GM12865 (cell line): ENCODE measurements around the gene SYNPO2.
"Not testable (repeated sequence)": the region's sequence is repeated elsewhere in the genome, so short reads cannot be mapped to it uniquely, and the experiment has no call there.

Source experiments
- DNase-seq: peaks from one replicate; pipeline ENCODE4 v3.0.0; 2010; ENCODE audit warnings: low read depth
- H3K4me3 ChIP-seq: 2 replicates; pipeline ENCODE4 v1.5.1; 2011; ENCODE audit warnings: mild to moderate bottlenecking, low read depth, low read length, control low read depth
- TF ChIP-seq, protein P1 (sequence below): IDR thresholded peaks from 2 replicates; pipeline ENCODE4 v1.5.1; 2011; ENCODE audit warnings: low read length, control low read depth, low read depth, inconsistent platforms; ENCODE audit not compliant: insufficient read depth; ENCODE audit errors: missing control alignments

The SYNPO2 gene

DNA sequence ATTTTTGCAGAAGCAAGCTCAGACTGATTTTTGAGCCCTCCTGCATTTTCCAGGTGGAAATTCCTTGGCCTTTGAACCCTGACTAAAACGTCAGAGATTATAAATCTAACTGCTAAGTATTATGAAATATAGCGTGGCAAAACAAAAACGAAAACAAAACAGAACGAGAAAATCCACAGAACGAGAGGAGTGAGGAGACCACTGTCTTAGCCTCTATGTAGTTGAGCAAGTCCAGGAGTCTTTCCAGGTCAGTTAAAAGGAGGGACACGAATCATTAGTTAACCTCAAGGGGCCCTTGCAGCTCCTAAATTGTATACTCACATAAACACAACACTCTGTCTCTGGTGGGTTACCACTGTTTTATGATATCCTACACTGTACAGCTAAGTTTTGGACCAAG, 80.2 kb downstream of the SYNPO2 start:
- no peak overlapping the region for H3K4me3 ChIP-seq
- no peak for DNase-seq
- TF ChIP-seq, protein P1, sequence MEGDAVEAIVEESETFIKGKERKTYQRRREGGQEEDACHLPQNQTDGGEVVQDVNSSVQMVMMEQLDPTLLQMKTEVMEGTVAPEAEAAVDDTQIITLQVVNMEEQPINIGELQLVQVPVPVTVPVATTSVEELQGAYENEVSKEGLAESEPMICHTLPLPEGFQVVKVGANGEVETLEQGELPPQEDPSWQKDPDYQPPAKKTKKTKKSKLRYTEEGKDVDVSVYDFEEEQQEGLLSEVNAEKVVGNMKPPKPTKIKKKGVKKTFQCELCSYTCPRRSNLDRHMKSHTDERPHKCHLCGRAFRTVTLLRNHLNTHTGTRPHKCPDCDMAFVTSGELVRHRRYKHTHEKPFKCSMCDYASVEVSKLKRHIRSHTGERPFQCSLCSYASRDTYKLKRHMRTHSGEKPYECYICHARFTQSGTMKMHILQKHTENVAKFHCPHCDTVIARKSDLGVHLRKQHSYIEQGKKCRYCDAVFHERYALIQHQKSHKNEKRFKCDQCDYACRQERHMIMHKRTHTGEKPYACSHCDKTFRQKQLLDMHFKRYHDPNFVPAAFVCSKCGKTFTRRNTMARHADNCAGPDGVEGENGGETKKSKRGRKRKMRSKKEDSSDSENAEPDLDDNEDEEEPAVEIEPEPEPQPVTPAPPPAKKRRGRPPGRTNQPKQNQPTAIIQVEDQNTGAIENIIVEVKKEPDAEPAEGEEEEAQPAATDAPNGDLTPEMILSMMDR, result no peak

DNA sequence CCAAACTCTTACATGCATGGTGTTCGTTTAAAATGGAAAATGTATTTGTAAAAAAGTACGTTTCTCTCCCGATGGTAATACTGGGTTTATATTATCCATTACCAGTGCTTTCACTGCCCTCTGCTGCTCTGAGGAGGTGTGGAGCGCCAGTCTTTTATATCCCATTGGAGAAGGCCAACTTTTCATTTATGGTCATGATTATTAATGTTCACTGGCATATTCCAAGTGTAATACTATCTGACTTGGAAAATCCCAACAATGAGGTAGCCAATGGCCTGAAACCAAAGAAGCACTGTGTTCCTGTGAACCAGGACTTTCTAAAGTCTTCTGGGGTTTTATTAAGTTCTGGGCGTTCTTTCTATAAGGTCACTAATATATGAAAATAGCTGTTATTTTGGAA, 80.7 kb downstream of the SYNPO2 start:
- no peak overlapping the region for H3K4me3 ChIP-seq
- DNase-seq, result peak; percentile 18
- TF ChIP-seq, protein P1, result peak; percentile 27

DNA sequence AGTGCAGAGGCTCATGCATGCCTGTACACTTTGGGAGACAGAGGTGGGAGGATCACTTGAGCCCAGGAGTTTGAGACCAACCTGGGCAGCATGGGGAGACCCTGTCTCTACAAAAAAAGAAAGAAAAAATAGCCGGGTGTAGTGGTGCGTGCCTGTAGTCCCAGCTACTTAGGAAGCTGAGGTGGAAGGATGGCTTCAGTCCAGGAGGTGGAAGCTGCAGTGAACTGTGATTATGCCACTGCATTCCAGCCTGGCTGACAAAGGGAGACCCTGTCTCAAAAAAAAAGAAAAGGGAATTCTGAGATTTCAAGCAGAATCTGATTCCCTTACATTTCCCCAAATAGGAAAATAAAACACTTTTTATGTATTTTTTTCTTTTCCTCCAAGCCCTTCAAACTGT, 83.5 kb downstream of the SYNPO2 start:
- TF ChIP-seq, protein P1, result no peak
- no peak overlapping the region for H3K4me3 ChIP-seq
- no peak for DNase-seq

DNA sequence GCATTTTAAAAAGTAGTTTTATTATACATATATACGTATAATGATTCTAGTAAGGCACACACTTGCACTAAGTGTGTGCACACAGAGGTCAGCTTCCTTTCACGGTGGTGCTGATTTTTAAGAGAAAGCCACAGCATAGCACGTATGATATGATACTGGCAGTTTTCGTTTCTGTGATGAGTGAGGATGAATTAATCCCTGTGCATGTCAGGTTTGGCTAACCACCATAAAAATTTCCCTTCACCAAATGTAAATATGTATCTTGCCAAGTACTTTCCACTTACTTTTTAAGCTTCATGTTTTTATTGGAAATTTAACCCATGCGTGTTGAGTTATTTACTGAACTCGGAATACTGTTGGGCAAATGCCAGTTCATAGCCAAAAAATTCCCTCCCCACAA, 84.6 kb downstream of the SYNPO2 start:
- TF ChIP-seq, protein P1, result no peak
- no peak overlapping the region for H3K4me3 ChIP-seq
- DNase-seq, result peak; percentile 22

DNA sequence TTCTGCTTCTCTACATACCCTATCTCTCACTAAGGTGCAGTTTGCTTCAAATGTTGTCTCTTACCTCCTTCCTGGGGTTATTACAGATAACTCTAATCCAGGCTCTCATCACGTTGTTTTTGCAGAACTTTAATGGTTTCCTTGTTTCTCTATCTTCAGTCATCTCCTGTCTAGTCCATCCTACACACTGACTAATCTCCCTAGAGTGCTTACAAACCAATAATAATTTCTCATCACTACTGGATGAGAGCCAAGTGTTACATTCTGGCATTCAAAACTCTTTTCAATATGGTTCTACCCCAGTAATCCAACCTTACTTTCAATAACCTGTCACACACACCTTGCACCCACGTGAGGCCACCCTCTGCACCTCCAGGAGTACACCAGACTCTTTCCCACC, 86.1 kb downstream of the SYNPO2 start:
- no peak overlapping the region for H3K4me3 ChIP-seq
- TF ChIP-seq, protein P1, result no peak
- no peak for DNase-seq

DNA sequence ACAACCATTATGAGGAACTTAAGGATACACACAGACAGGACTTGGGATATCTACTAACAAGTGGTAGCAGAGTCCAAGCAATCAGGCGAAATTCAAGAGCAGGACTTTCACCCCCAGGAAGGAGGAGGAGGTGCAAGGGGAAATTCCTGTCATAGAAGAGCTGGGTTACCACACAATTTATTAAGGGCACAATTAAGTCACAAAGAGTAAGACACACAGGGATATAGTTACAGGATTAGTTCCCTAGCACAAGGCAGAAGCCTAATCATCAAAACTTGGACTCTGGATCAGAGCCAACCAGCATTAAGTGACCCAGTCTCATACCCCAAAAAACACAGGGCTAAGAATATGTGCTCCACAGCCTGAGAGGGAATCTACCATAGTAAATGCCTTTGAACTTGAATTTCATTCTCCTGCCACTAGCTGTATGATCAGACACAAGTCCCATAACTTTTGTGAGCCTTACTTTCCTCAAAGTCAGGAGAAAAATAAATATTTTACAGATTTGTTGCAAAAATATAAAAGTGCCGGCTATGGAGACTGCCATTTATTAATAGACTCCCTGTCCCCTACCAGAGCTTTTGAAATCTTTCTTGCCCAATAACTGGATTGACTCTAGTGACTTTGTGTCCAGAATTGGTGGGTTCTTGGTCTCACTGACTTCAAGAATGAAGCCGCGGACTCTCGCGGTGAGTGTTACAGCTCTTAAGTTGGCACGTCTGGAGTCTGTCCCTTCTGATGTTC, 87.0 kb downstream of the SYNPO2 start:
- TF ChIP-seq, protein P1, result no peak
- no peak overlapping the region for H3K4me3 ChIP-seq
- DNase-seq, result no peak

DNA sequence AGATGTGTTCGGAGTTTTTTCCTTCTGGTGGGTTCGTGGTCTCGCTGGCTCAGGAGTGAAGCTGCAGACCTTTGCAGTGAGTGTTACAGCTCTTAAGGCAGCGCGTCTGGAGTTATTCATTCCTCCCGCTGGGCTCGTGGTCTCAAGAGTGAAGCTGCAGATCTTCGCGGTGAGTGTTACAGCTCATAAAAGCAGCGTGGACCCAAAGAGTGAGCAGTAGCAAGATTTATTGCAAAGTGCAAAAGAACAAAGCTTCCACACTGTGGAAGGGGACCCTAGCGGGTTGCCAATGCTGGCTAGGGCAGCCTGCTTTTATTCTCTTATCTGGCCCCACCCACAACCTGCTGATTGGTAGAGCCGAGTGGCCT, 87.5 kb downstream of the SYNPO2 start:
- not testable (repeated sequence) for DNase-seq, H3K4me3 ChIP-seq

DNA sequence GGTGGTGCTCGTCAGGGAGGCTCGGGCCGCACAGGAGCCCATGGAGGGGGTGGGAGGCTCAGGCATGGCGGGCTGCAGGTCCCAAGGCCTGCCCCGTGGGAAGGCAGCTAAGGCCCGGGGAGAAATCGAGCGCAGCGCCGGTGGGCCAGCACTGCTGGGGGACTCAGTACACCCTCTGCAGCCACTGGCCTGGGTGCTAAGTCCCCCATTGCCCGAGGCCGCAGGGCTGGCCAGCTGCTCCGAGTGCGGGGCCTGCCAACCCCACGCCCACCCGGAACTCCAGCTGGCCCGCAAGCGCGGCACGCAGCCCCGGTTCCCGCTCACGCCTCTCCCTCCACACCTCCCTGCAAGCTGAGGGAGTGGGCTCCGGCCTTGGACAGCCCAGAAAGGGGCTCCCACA, 88.4 kb downstream of the SYNPO2 start:
- H3K4me3 ChIP-seq, DNase-seq: not testable (repeated sequence)
